Neural progenitor cell (in vitro differentiated cells): Measurements from ENCODE around the gene STRN3. TPM values are rescaled to one million over a fixed set of nuclear protein-coding genes. Genes with fewer than 3 reads are reported as not detected.

Experiments used
- DNase-seq: peaks from one replicate; pipeline ENCODE4 v3.0.0-alpha.2; 2016; ENCODE audit warnings: low spot score
- H2AFZ ChIP-seq: fragments of 200-600 bp; sonication (generic); replicated peaks from 2 replicates; pipeline ENCODE4 v1.6.1; 2016; ENCODE audit warnings: antibody characterized with exemption
- H3F3A ChIP-seq: fragments of 200-600 bp; sonication (generic); 2 replicates; pipeline ENCODE4 v1.6.1; 2016; ENCODE audit warnings: antibody characterized with exemption, low read depth
- H3K27ac ChIP-seq: fragments of 200-600 bp; sonication (generic); 2 replicates; pipeline ENCODE4 v1.5.1; 2016; ENCODE audit warnings: mild to moderate bottlenecking
- H3K27me3 ChIP-seq: fragments of 200-600 bp; sonication (generic); 2 replicates; pipeline ENCODE4 v1.6.1; 2016; ENCODE audit warnings: mild to moderate bottlenecking, moderate library complexity
- H3K36me3 ChIP-seq: fragments of 200-600 bp; sonication (generic); 2 replicates; pipeline ENCODE4 v1.5.1; 2016
- H3K4me1 ChIP-seq: fragments of 200-600 bp; sonication (generic); 2 replicates; pipeline ENCODE4 v1.6.1; 2016; ENCODE audit warnings: mixed run types
- H3K4me2 ChIP-seq: fragments of 200-600 bp; sonication (generic); 2 replicates; pipeline ENCODE4 v1.6.1; 2016
- H3K4me3 ChIP-seq: fragments of 200-600 bp; sonication (generic); 2 replicates; pipeline ENCODE4 v1.5.1; 2016
- H3K79me2 ChIP-seq: fragments of 200-600 bp; sonication (generic); 2 replicates; pipeline ENCODE4 v1.6.1; 2016; ENCODE audit warnings: low read depth
- H3K9ac ChIP-seq: fragments of 200-600 bp; sonication (generic); 2 replicates; pipeline ENCODE4 v1.6.1; 2016
- H3K9me3 ChIP-seq: fragments of 200-600 bp; sonication (generic); 2 replicates; pipeline ENCODE4 v1.5.1; 2016; ENCODE audit warnings: low read depth
- H4K20me1 ChIP-seq: fragments of 200-600 bp; sonication (generic); 2 replicates; pipeline ENCODE4 v1.6.1; 2016; ENCODE audit warnings: low read depth
- H3K27ac Mint-ChIP-seq: 3 replicates; pipeline ENCODE4 v1.8.0; 2021; ENCODE audit warnings: mixed read lengths
- H3K27me3 Mint-ChIP-seq: 2 replicates; pipeline ENCODE4 v1.8.0; 2022; ENCODE audit warnings: low read depth, mild to moderate bottlenecking, inconsistent platforms, moderate library complexity, mixed read lengths; ENCODE audit not compliant: insufficient read depth
- H3K36me3 Mint-ChIP-seq: 3 replicates; pipeline ENCODE4 v1.8.0; 2021; ENCODE audit warnings: mixed read lengths
- H3K4me1 Mint-ChIP-seq: 3 replicates; pipeline ENCODE4 v1.8.0; 2021; ENCODE audit warnings: mixed read lengths
- H3K4me3 Mint-ChIP-seq: 3 replicates; pipeline ENCODE4 v1.8.0; 2021; ENCODE audit warnings: mild to moderate bottlenecking, moderate library complexity, mixed read lengths
- H3K9me3 Mint-ChIP-seq: 3 replicates; pipeline ENCODE4 v1.8.0; 2020; ENCODE audit warnings: mixed read lengths
- CTCF ChIP-seq: fragments of 200-600 bp; sonication (generic); IDR thresholded peaks from 2 replicates; pipeline ENCODE4 v1.5.1; 2017; ENCODE audit warnings: antibody characterized with exemption, mild to moderate bottlenecking
- EZH2 ChIP-seq: fragments of 200-600 bp; sonication (generic); IDR thresholded peaks from 2 replicates; pipeline ENCODE4 v1.6.1; 2017; ENCODE audit warnings: antibody characterized with exemption, mild to moderate bottlenecking, moderate library complexity
- EZH2phosphoT487 ChIP-seq: fragments of 200-600 bp; sonication (generic); IDR thresholded peaks from 2 replicates; pipeline ENCODE4 v1.6.1; 2017; ENCODE audit warnings: antibody characterized with exemption
- total RNA-seq: library from RNA; depleted of rRNA; stranded (reverse); fragments of >200 nt; gene quantifications from 2 replicates; pipeline ENCODE4 v1.2.3, GENCODE V29; 2015; ENCODE audit warnings: low replicate concordance

Gene STRN3
- total RNA-seq, 1 donor from 2014 or later, result 104 TPM

GRCh38 chr14:30896435-30896834 is 129.7 kb downstream of the STRN3 start:
- no peaks in the 10 kb centered on the region for H3K4me1 Mint-ChIP-seq
- Histone ChIP-seq H3K27me3 (no peaks in the 10 kb centered on the region), H3K4me1 (no peaks in the 10 kb centered on the region), H4K20me1 (no peaks in the 10 kb centered on the region), H3K36me3 (peaks cover 20% of the 10 kb centered on the region), H3K4me2 (no peak overlapping the region), H3K79me2 (no peaks in the 10 kb centered on the region), H3K9ac (no peak overlapping the region), H3K4me3 (no peak overlapping the region), H3K27ac (no peak overlapping the region), H3F3A (peaks cover 6% of the 10 kb centered on the region), H2AFZ (no peak overlapping the region), H3K9me3 (no peaks in the 10 kb centered on the region)
- peaks cover 2% of the 10 kb centered on the region for H3K27me3 Mint-ChIP-seq
- H3K27ac Mint-ChIP-seq, result no peak overlapping the region
- H3K9me3 Mint-ChIP-seq, result no peaks in the 10 kb centered on the region
- H3K36me3 Mint-ChIP-seq, result peaks cover 33% of the 10 kb centered on the region
- TF ChIP-seq EZH2phosphoT487 (no peak), CTCF (no peak), EZH2 (no peak)
- no peak for DNase-seq
- no peak overlapping the region for H3K4me3 Mint-ChIP-seq

GRCh38 chr14:30894923-30895515 is 131.2 kb downstream of the STRN3 start:
- Mint-ChIP-seq H3K36me3 (peaks cover 28% of the 10 kb centered on the region), H3K27me3 (peaks cover 2% of the 10 kb centered on the region), H3K4me1 (no peaks in the 10 kb centered on the region), H3K27ac (no peak overlapping the region), H3K4me3 (no peak overlapping the region), H3K9me3 (no peaks in the 10 kb centered on the region)
- peaks cover 9% of the 10 kb centered on the region for H3F3A ChIP-seq
- no peaks in the 10 kb centered on the region for H3K4me1 ChIP-seq
- no peaks in the 10 kb centered on the region for H3K9me3 ChIP-seq
- no peaks in the 10 kb centered on the region for H4K20me1 ChIP-seq
- no peaks in the 10 kb centered on the region for H3K79me2 ChIP-seq
- H3K27ac ChIP-seq, result no peak overlapping the region
- no peak overlapping the region for H3K4me3 ChIP-seq
- H3K9ac ChIP-seq, result no peak overlapping the region
- DNase-seq, result no peak
- H3K4me2 ChIP-seq, result no peak overlapping the region
- no peak overlapping the region for H2AFZ ChIP-seq
- no peaks in the 10 kb centered on the region for H3K27me3 ChIP-seq
- TF ChIP-seq EZH2phosphoT487, result no peak
- H3K36me3 ChIP-seq, result peaks cover 20% of the 10 kb centered on the region

GRCh38 chr14:30893819-30894218 is 132.4 kb downstream of the STRN3 start:
- H3K4me2 ChIP-seq, result no peak overlapping the region
- H3K27ac Mint-ChIP-seq, result no peak overlapping the region
- H3K4me3 Mint-ChIP-seq, result no peak overlapping the region
- TF ChIP-seq EZH2phosphoT487, result no peak
- no peak for TF ChIP-seq EZH2
- no peak for TF ChIP-seq CTCF
- peaks cover 18% of the 10 kb centered on the region for H3F3A ChIP-seq
- H3K4me1 Mint-ChIP-seq, result no peaks in the 10 kb centered on the region
- no peaks in the 10 kb centered on the region for H3K27me3 ChIP-seq
- no peak for DNase-seq
- no peak overlapping the region for H2AFZ ChIP-seq
- no peaks in the 10 kb centered on the region for H3K9me3 ChIP-seq
- no peak overlapping the region for H3K9ac ChIP-seq
- peaks cover 20% of the 10 kb centered on the region for H3K36me3 ChIP-seq
- no peaks in the 10 kb centered on the region for H3K9me3 Mint-ChIP-seq
- no peaks in the 10 kb centered on the region for H4K20me1 ChIP-seq
- H3K36me3 Mint-ChIP-seq, result peaks cover 23% of the 10 kb centered on the region
- H3K27me3 Mint-ChIP-seq, result peaks cover 2% of the 10 kb centered on the region
- no peaks in the 10 kb centered on the region for H3K79me2 ChIP-seq
- H3K4me1 ChIP-seq, result no peaks in the 10 kb centered on the region
- no peak overlapping the region for H3K4me3 ChIP-seq
- H3K27ac ChIP-seq, result no peak overlapping the region

- no peaks in the 10 kb centered on the region for H3K79me2 ChIP-seq
- H3K9ac ChIP-seq, result no peak overlapping the region
- H3K27ac ChIP-seq, result no peak overlapping the region
- H3F3A ChIP-seq, result peaks cover 15% of the 10 kb centered on the region
- H3K4me2 ChIP-seq, result no peak overlapping the region
- H4K20me1 ChIP-seq, result no peaks in the 10 kb centered on the region
- H3K4me1 ChIP-seq, result no peaks in the 10 kb centered on the region
- no peak overlapping the region for H3K27ac Mint-ChIP-seq
- H3K4me1 Mint-ChIP-seq, result no peaks in the 10 kb centered on the region
- no peaks in the 10 kb centered on the region for H3K9me3 Mint-ChIP-seq
- H3K36me3 Mint-ChIP-seq, result peaks cover 1% of the 10 kb centered on the region
- no peak overlapping the region for H3K4me3 ChIP-seq
- H3K4me3 Mint-ChIP-seq, result no peak overlapping the region
- peaks cover 10% of the 10 kb centered on the region for H3K36me3 ChIP-seq
- no peak for DNase-seq
- H2AFZ ChIP-seq, result no peak overlapping the region
- H3K27me3 Mint-ChIP-seq, result peaks cover 2% of the 10 kb centered on the region
- no peak for TF ChIP-seq CTCF
- no peak for TF ChIP-seq EZH2
- no peak for TF ChIP-seq EZH2phosphoT487
- no peaks in the 10 kb centered on the region for H3K27me3 ChIP-seq
- no peaks in the 10 kb centered on the region for H3K9me3 ChIP-seq
These were observed 137.0 kb downstream of the STRN3 start for GRCh38 chr14:30889244-30889594.
